HTERT RPE-1 (cell line): ENCODE results near the gene ATCAY.

Experiments
- in situ Hi-C: fragments of 300-500 bp; cut with MboI; formaldehyde crosslinking; loops from 4 replicates; pipeline ENCODE4 v1.14.3; 2020; ENCODE audit warnings: low sequenced_read_pairs

The ATCAY gene, protein sequence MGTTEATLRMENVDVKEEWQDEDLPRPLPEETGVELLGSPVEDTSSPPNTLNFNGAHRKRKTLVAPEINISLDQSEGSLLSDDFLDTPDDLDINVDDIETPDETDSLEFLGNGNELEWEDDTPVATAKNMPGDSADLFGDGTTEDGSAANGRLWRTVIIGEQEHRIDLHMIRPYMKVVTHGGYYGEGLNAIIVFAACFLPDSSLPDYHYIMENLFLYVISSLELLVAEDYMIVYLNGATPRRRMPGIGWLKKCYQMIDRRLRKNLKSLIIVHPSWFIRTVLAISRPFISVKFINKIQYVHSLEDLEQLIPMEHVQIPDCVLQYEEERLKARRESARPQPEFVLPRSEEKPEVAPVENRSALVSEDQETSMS

DNA sequence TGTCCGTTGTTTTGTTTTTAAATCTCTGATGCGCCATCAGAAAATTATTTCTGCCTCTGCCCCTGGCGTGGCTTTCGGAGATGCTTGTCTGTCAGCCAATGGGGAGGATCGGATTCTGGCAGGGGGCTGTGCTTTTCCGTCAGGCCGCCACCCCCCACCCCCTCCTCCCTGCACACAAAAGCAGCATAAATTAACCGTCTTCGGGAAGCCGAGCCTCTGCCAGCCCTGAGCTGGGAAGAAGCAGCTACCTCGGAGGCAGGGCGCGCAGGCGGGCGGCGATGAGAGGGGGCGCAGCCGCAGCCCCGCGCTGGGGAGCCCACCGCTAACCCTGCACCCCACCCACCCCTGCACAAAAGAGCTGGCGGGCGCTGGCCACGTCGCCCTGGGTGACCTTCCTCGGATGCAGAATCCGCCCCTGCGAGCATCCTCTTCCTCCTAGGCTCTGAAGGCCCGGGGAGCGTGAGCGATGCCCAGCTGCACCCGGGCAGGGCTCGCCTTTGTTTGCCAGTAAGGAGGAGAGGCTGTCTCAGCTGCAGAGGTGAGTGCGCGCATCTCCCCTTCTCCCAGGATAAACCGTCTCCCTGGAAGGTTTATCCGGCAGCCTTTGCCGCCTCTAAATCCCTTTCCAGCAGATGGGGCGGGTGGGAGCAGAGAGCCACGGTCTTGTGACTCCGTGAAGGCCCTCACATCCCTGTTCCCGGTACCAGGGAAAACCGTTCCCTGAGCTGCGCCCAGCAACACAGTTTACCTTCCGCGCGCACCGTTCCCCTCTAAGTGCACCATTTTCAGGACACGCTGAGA lies at the start of gene ATCAY:
Gene ATCAY (plus strand): TSS at position 215 of the 801 bp plus-strand sequence. CDS start 5,083 bp downstream, outside the sequence.
- in situ Hi-C loops = no loop called here

GRCh38 chr19:3831601-3832000 lies 48.9 kb upstream of the ATCAY start:
- in situ Hi-C loops = no loop called here

GRCh38 chr19:3832001-3832400 lies 48.5 kb upstream of the ATCAY start:
- in situ Hi-C loops = no loop called here

- in situ Hi-C loops = no loop called here
These were observed 46.7 kb upstream of the ATCAY start for GRCh38 chr19:3833578-3834348.

DNA sequence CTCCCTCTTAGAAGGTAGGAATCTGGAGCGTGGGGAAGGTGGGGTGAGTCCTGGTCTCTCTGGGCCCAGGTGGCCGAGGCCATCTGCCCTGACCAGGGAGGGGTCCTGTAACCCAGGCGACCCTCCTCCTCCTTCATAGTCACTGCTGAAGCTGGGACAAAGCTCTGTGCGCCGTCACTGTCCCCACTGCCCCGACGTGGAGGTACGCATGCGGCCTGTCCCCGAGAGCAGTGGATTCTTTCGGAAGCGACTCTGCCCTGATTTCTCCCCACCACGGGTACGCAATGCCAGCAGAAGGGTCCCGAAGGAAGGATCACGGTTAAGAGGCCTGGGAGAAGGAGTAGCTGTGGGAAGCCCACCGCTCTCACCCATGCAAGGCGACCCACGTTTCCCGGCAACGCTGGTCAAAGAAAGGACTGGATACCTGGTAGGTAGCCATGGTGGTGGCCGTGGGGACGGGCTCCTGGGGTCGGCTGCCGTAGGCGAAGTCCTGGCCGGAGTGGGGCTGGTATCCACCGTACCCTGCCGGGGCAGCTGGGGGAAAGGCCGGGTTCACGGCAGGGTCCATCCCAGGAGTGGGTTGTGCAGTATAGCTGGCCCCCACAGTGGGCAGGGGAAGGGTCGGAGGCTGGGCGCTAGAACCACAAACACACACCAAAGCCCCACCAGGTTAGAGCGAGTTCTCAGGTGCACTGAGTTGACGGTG lies 46.0 kb upstream of the ATCAY start:
- in situ Hi-C loops = no loop called here

DNA sequence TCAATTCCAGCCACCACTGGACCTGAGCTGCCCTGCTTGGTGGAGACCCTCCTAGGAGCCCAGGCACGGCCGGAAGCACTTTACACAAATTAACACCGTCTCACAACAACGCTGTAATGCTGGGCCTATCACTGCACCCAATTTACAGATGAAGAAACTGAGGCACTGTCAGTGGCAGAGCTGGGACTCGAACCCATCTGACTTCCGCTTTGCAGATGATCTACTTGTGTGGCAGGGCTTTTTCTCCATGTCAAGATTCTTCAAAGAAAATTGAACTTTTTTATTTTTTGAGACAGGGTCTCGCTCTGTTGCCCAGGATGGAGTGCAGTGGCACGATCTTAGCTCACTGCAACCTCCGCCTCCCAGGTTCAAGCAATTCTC lies 45.4 kb upstream of the ATCAY start:
- in situ Hi-C loops = no loop called here

GRCh38 chr19:3836887-3837286 lies 43.6 kb upstream of the ATCAY start:
- in situ Hi-C loops = no loop called here

DNA sequence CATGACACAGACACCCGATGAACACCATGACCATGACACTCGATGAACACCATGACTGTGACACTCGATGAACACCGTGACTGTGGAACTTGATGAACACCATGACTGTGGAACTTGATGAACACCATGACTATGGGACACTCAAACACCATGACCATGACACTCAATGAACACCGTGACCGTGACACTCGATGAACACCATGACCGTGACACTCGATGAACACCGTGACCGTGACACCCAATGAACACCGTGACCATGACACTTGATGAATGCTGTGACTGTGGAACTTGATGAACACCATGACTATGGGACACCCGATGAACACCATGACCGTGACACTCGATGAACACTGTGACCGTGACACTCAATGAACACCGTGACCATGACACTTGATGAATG lies 43.2 kb upstream of the ATCAY start:
- in situ Hi-C loops = no loop called here

DNA sequence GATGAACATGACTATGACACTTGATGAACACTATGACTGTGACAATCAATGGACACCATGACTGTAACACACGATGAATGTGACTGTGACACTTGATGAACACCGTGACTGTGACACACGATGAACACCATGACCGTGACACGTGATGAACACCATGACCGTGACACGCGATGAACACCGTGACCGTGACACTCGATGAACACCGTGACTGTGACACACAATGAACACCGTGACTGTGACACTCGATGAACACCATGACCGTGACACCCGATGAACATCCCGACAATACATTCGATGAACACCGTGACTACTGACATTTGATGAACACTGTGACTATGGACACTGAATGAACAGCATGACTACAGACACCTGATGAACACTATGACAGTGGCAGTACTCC lies 42.6 kb upstream of the ATCAY start:
- in situ Hi-C loops = no loop called here

GRCh38 chr19:3838661-3839060 lies 41.8 kb upstream of the ATCAY start:
- in situ Hi-C loops = no loop called here

DNA sequence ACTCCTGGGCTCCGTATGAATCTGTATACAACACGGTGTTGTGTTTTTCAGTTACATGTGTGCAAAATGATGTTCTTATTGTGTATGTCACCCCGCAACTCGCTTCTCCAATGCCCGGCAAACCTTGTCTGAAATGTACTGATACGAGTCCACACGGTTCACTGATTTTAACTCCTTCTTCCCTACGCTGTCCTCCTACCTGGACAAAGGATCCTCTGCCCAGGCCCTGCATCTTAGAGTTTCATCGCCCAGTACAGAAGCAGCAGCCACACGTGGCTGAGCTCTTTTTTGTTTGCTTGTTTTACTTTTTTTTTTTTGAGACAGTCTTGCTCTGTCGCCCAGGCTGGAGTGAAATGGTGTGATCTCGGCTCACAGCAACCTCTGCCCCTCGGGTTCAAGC lies 40.5 kb upstream of the ATCAY start:
- in situ Hi-C loops = no loop called here

- in situ Hi-C loops = no loop called here
These were observed 39.7 kb upstream of the ATCAY start for GRCh38 chr19:3840804-3841203.

DNA sequence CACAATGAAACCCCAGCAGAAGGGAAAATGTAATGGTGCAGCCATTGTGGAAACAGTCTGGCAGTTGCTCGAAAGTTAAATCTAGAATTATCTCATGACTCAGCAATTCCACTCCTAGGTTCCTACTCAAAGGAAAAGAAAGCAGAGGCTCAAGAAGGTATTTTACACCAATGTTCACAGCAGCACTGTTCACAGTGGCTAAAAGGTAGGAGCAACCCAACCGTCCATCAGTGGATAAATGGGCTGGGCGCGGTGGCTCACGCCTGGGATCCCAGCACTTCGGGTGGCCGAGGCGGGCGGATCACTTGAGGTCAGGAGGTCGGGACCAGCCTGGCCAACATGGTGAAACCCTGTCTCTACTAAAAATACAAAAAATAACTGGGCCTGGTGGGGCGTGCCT lies 37.5 kb upstream of the ATCAY start:
- in situ Hi-C loops = no loop called here

DNA sequence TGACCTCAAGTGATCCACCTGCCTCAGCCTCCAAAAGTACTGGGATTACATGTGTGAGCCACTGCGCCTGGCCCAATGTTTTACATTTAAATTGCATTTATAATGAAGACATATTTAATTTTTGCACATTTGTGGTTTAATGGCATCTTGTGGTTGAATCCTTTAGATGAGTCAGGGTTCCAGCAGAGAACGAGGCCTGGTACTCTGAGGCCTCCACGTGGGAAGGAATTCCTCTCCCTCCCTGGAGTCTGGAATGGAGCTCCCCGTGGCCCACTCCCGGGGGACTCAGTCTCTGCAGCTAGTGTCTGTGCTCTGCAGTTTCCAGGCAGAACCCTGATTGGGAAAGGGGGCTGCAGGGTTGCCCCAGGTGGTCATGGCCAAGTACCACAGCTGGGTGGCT lies 35.9 kb upstream of the ATCAY start:
- in situ Hi-C loops = no loop called here

GRCh38 chr19:3849092-3849491 lies 31.4 kb upstream of the ATCAY start:
- in situ Hi-C loops = no loop called here

DNA sequence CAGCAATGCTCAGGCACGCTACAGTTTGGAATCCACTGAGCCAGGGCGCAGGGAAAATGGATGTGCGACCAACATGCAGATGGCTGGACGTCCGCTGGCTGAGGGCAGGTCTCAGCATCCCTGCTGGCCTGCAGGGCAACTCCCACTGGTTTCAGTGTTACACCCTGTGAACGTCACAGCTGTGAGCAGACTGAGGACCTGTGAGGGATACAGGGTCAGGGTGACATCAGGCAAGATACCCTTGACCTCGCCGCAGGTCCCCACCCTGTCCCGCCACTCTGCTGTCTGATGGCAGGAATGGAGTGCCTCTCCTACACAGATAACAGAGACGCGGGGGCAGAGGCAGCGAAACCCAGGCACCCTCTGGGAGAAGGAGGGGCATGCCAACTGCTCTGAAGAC lies 30.7 kb upstream of the ATCAY start:
- in situ Hi-C loops = no loop called here

- in situ Hi-C loops = no loop called here
These were observed 30.0 kb upstream of the ATCAY start for GRCh38 chr19:3850320-3850972.

GRCh38 chr19:3851254-3852176 lies 29.0 kb upstream of the ATCAY start:
- in situ Hi-C loops = no loop called here

GRCh38 chr19:3852177-3852511 lies 28.3 kb upstream of the ATCAY start:
- in situ Hi-C loops = no loop called here
